CD14-positive monocyte (primary cell): ENCODE results near the gene ZNF341. TPM values are rescaled to one million over a fixed set of nuclear protein-coding genes. Genes with fewer than 3 reads are reported as not detected.

ENCODE experiments used
- DNase-seq, 3 donors: peaks; one replicate each; pipeline ENCODE4 v3.0.0-alpha.2; 2011 to 2022
- H2AFZ ChIP-seq: 2 replicates; pipeline ENCODE4 v1.6.0; 2012; ENCODE audit warnings: mild to moderate bottlenecking, low read depth, low read length, inconsistent platforms; ENCODE audit not compliant: insufficient read depth, poor library complexity, severe bottlenecking
- H3K27ac ChIP-seq, 2 donors: 1 replicate in 1 of 2; 2 replicates in 1 of 2; pipeline ENCODE4 v1.5.1; 2012 to 2013; ENCODE audit warnings: low read length in 2 of 2, control low read depth in 1 of 2, inconsistent platforms in 1 of 2, low read depth in 1 of 2, mild to moderate bottlenecking in 1 of 2
- H3K27me3 ChIP-seq, 2 donors: one replicate each; pipeline versions ENCODE4 v1.6.0 to v1.6.1; 2011 to 2013; ENCODE audit warnings: low read length in 2 of 2; ENCODE audit not compliant: control insufficient read depth in 2 of 2, insufficient read depth in 2 of 2
- H3K36me3 ChIP-seq, 2 donors: replicated peaks in 1 of 2; 1 replicate in 1 of 2; 2 replicates in 1 of 2; pipeline versions ENCODE4 v1.5.1 to v1.6.1; 2012 to 2013; ENCODE audit warnings: low read length in 2 of 2, control low read depth in 1 of 2, inconsistent platforms in 1 of 2, mild to moderate bottlenecking in 1 of 2; ENCODE audit not compliant: insufficient read depth in 2 of 2, control insufficient read depth in 1 of 2
- H3K4me1 ChIP-seq, 2 donors: 1 replicate in 1 of 2; 2 replicates in 1 of 2; pipeline versions ENCODE4 v1.5.1 to v1.6.1; 2012 to 2013; ENCODE audit warnings: low read length in 2 of 2, control low read depth in 1 of 2, inconsistent platforms in 1 of 2, mild to moderate bottlenecking in 1 of 2, moderate library complexity in 1 of 2; ENCODE audit not compliant: insufficient read depth in 2 of 2, control insufficient read depth in 1 of 2
- H3K4me2 ChIP-seq: replicated peaks from 2 replicates; pipeline ENCODE3; 2012; ENCODE audit warnings: low read length, moderate library complexity, mild to moderate bottlenecking; ENCODE audit not compliant: poor library complexity, severe bottlenecking; ENCODE audit errors: extremely low read depth
- H3K4me3 ChIP-seq, 3 experiments: fragments of 200-600 bp in 1 of 3; sonication (generic) in 1 of 3; replicated peaks in 1 of 3; 1 replicate in 2 of 3; 2 replicates in 1 of 3; pipeline ENCODE4 v1.5.1; 2011 to 2013; ENCODE audit warnings: low read length in 3 of 3, mild to moderate bottlenecking in 3 of 3, control low read depth in 2 of 3, low read depth in 2 of 3, inconsistent platforms in 1 of 3, moderate library complexity in 1 of 3
- H3K79me2 ChIP-seq: 2 replicates; pipeline ENCODE4 v1.6.0; 2012; ENCODE audit warnings: mild to moderate bottlenecking, control low read depth, inconsistent platforms, low read length, moderate library complexity; ENCODE audit not compliant: insufficient read depth
- H3K9ac ChIP-seq: 2 replicates; pipeline ENCODE4 v1.6.0; 2017; ENCODE audit warnings: low read length, mild to moderate bottlenecking; ENCODE audit not compliant: insufficient read depth, poor library complexity, severe bottlenecking
- H3K9me3 ChIP-seq, 2 donors: replicated peaks in 1 of 2; 1 replicate in 1 of 2; 2 replicates in 1 of 2; pipeline versions ENCODE4 v1.5.1 to v1.6.1; 2012 to 2013; ENCODE audit warnings: low read length in 2 of 2, control low read depth in 1 of 2; ENCODE audit not compliant: control insufficient read depth in 1 of 2, insufficient read depth in 1 of 2
- H4K20me1 ChIP-seq: 2 replicates; pipeline ENCODE4 v1.6.0; 2012; ENCODE audit warnings: mild to moderate bottlenecking, low read length, control low read depth, moderate library complexity; ENCODE audit not compliant: insufficient read depth
- H3K27ac Mint-ChIP-seq, 7 donors: one replicate each; pipeline ENCODE4 v1.8.0; 2020; ENCODE audit warnings: mild to moderate bottlenecking in 7 of 7, mixed read lengths in 7 of 7, moderate library complexity in 6 of 7, inconsistent platforms in 2 of 7
- H3K27me3 Mint-ChIP-seq, 3 donors: one replicate each; pipeline ENCODE4 v1.8.0; 2021 to 2022; ENCODE audit warnings: low read depth in 3 of 3, mild to moderate bottlenecking in 3 of 3, mixed read lengths in 3 of 3, moderate library complexity in 3 of 3, inconsistent platforms in 1 of 3
- H3K36me3 Mint-ChIP-seq, 2 donors: one replicate each; pipeline ENCODE4 v1.8.0; 2020; ENCODE audit warnings: mixed read lengths in 2 of 2, inconsistent platforms in 1 of 2, mild to moderate bottlenecking in 1 of 2
- H3K4me1 Mint-ChIP-seq: one replicate; pipeline ENCODE4 v1.8.0; 2020; ENCODE audit warnings: mild to moderate bottlenecking, mixed read lengths
- H3K4me3 Mint-ChIP-seq, 2 donors: one replicate each; pipeline ENCODE4 v1.8.0; 2020; ENCODE audit warnings: mild to moderate bottlenecking in 2 of 2, mixed read lengths in 2 of 2, moderate library complexity in 1 of 2
- H3K9me3 Mint-ChIP-seq, 7 donors: one replicate each; pipeline ENCODE4 v1.8.0; 2020 to 2022; ENCODE audit warnings: mixed read lengths in 7 of 7, mild to moderate bottlenecking in 6 of 7, moderate library complexity in 6 of 7, inconsistent platforms in 2 of 7
- WGBS: methylation state at CpG from one replicate; pipeline ENCODE4 v1.1.5; 2013; ENCODE audit warnings: missing lambda C conversion rate; ENCODE audit not compliant: insufficient coverage; 5-methylcytosine and 5-hydroxymethylcytosine counted together
- intact Hi-C, 2 donors: fragments of 100-400 bp; cut with micrococcal nuclease; formaldehyde crosslinking; loops; one replicate each; pipeline versions ENCODE4 v1.15.0 to v1.15.1; 2023
- polyA plus RNA-seq, 3 donors: library from polyadenylated mRNA; depleted of rRNA in 1 of 3; unstranded in 2 of 3; stranded (reverse) in 1 of 3; fragments of 300-500 nt in 2 of 3; fragments of >200 nt in 1 of 3; fragmentation: Illumina TruSeq in 2 of 3; gene quantifications; 1 replicate in 2 of 3; 2 replicates in 1 of 3; pipeline ENCODE4 v1.2.3, GENCODE V29; 2012 to 2021
- TF ChIP-seq, protein P1 (sequence below): fragments of 200-600 bp; IDR thresholded peaks from one replicate; pipeline ENCODE4 v1.8.0; 2022; ENCODE audit warnings: antibody characterized with exemption, mild to moderate bottlenecking

The ZNF341 gene
- polyA plus RNA-seq, 3 donors: 1.1 to 10.3 (median 2.3) TPM

DNA sequence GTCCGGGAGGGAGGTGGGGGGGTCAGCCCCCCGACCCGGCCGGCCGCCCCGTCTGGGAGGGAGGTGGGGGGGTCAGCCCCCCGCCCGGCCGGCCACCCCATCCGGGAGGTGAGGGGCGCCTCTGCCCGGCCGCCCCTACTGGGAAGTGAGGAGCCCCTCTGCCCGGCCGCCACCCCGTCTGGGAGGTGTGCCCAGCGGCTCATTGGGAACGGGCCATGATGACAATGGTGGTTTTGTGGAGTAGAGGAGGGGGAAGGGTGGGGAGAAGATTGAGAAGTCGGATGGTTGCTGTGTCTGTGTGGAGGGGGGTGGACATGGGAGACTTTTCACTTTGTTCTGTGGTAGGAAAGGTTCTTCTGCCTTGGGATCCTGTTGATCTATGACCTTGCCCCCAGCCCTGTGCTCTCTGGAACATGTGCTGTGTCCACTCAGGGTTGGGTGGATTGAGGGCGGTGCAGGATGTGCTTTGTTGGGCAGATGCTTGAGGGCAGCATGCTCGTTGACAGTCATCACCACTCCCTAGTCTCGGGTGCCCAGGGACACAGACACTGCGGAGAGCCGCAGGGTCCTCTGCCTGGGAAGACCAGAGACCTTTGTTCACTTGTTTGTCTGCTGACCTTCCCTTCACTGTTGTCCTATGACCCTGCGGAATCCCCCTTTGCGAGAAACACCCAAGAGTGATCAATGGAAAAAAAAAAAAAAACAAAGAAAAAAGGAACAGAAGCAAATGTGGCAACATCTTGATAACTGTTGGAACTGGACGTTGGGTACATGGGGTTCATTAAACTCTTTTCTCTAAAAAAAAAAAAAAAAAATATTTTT, 30.0 kb upstream of the ZNF341 start:
- no peak overlapping the region for H3K4me3 Mint-ChIP-seq

DNA sequence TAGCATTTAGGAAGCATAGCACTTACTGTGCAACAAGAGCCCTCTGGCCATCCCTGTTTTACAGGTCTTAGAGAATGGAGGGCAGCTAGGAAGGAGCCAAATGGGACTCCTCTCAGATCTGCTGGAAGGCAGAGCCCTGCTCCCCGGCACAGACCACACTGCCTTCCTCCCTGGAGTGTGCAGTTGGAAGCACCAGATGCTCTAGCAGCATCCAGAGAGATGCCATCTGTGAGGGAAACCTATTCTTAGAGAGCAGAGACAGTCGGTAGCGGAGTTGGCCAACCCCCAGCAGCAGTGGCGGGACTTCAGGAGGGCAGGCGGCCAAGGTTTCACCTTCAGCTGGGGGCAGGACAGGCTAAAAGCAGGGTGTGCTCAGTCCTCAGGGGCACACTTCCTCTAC, 28.9 kb upstream of the ZNF341 start:
- Histone ChIP-seq H2AFZ (no peak overlapping the region), H3K9ac (no peak overlapping the region), H4K20me1 (no peaks in the 10 kb centered on the region), H3K27ac (no peak overlapping the region), H3K36me3 (peaks cover 14 to 24% of the 10 kb centered on the region in 2 donors), H3K9me3 (peaks cover 0 to 10% of the 10 kb centered on the region in 2 donors), H3K27me3 (no peaks in the 10 kb centered on the region), H3K79me2 (no peaks in the 10 kb centered on the region), H3K4me1 (no peaks in the 10 kb centered on the region), H3K4me2 (no peak overlapping the region), H3K4me3 (no peak overlapping the region)
- WGBS: 78% methylated on average over 5 of the region's 5 CpGs
- H3K4me3 Mint-ChIP-seq: no peak overlapping the region
- peaks cover 0 to 2% (median 0%) of the 10 kb centered on the region in 3 donors for H3K27me3 Mint-ChIP-seq
- H3K9me3 Mint-ChIP-seq: peaks cover 10 to 24% (median 17%) of the 10 kb centered on the region in 7 donors
- no peak for DNase-seq
- H3K27ac Mint-ChIP-seq: peak overlapping the region in 1 of 7 donors; percentile 85
- intact Hi-C loops: no loop called here
- TF ChIP-seq, protein P1, sequence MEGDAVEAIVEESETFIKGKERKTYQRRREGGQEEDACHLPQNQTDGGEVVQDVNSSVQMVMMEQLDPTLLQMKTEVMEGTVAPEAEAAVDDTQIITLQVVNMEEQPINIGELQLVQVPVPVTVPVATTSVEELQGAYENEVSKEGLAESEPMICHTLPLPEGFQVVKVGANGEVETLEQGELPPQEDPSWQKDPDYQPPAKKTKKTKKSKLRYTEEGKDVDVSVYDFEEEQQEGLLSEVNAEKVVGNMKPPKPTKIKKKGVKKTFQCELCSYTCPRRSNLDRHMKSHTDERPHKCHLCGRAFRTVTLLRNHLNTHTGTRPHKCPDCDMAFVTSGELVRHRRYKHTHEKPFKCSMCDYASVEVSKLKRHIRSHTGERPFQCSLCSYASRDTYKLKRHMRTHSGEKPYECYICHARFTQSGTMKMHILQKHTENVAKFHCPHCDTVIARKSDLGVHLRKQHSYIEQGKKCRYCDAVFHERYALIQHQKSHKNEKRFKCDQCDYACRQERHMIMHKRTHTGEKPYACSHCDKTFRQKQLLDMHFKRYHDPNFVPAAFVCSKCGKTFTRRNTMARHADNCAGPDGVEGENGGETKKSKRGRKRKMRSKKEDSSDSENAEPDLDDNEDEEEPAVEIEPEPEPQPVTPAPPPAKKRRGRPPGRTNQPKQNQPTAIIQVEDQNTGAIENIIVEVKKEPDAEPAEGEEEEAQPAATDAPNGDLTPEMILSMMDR: no peak
- H3K36me3 Mint-ChIP-seq: peaks cover 14 to 29% of the 10 kb centered on the region in 2 donors
- no peaks in the 10 kb centered on the region for H3K4me1 Mint-ChIP-seq

More for the DNA sequence above, 30.0 kb upstream of the ZNF341 start:
- Mint-ChIP-seq H3K27ac (no peak overlapping the region), H3K9me3 (peaks cover 10 to 24% (median 17%) of the 10 kb centered on the region in 7 donors), H3K4me1 (no peaks in the 10 kb centered on the region), H3K36me3 (peaks cover 7 to 19% of the 10 kb centered on the region in 2 donors), H3K27me3 (peaks cover 0 to 2% (median 0%) of the 10 kb centered on the region in 3 donors)
- H3K9me3 ChIP-seq: peaks cover 0 to 10% of the 10 kb centered on the region in 2 donors
- H3K27me3 ChIP-seq: no peaks in the 10 kb centered on the region
- WGBS: 91% methylated on average over 17 of the region's 27 CpGs
- no peaks in the 10 kb centered on the region for H4K20me1 ChIP-seq
- peaks cover 6 to 14% of the 10 kb centered on the region in 2 donors for H3K36me3 ChIP-seq
- H2AFZ ChIP-seq: no peak overlapping the region
- DNase-seq: no peak
- no peaks in the 10 kb centered on the region for H3K4me1 ChIP-seq
- H3K4me2 ChIP-seq: no peak overlapping the region
- no peak overlapping the region for H3K4me3 ChIP-seq
- intact Hi-C loops: no loop called here
- no peak overlapping the region for H3K27ac ChIP-seq
- no peaks in the 10 kb centered on the region for H3K79me2 ChIP-seq
- TF ChIP-seq, protein P1: no peak
- H3K9ac ChIP-seq: no peak overlapping the region
